DMS114 treated with DMSO at 0.1 percent for 48 hours (cell line): ENCODE measurements around the gene ATP6AP1.
"Not testable (repeated sequence)": the region's sequence is repeated elsewhere in the genome, so short reads cannot be mapped to it uniquely, and the experiment has no call there.

ENCODE experiments used
- DNase-seq: peaks from one replicate; lab custom pipeline; 2025; ENCODE audit not compliant: unreplicated experiment; lab: John Stamatoyannopoulos, UW

Gene ATP6AP1

GRCh38 chrX:154399527-154400368 lies 28.7 kb upstream of the ATP6AP1 start:
- DNase-seq, result no peak

DNA sequence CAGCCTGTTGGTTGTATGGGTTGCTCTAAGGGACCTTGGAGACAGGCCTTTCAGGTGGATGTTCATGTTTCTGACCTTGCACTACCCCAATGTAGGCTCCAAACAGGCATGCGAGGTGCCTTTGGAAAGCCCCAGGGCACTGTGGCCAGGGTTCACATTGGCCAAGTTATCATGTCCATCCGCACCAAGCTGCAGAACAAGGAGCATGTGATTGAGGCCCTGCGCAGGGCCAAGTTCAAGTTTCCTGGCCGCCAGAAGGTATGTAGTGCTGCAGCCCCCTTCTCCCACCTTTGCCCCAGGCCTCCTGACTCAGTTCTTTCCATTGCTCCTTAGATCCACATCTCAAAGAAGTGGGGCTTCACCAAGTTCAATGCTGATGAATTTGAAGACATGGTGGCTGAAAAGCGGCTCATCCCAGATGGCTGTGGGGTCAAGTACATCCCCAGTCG lies 28.1 kb upstream of the ATP6AP1 start:
- DNase-seq, result not testable (repeated sequence)

GRCh38 chrX:154401045-154401799 lies 27.3 kb upstream of the ATP6AP1 start:
- DNase-seq, result no peak

DNA sequence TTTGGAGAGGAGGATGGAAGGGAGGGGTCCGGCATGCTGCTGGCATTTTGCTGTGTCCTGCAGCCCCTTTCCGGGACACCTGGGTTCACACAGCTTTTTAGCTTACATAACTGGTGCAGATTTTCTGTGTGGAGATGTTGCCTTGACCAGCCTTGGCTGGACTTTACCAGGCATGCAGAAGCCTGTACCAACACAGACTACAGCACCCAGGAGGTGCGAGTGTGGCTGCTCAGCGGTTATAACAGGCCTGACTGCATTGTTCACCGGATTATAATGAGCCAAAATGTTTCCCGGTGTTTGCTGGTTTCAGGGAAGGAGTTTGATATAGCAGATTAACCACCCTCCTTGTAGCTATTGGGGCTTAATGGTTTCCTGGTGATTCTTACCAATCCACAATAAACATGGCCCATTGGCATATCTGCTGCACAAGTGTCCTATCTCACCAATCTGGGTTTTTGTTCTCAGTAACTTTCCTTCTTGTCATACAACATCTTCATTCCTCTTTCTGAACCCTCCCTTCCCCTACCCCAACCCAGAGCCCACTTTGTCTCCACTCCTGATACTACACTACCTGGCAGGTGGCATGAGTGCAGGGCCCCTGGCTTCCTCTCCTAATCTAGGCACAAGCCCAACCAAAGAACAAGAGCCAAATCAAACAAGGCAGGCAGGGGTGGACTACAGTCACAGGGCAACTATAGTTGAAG lies 26.4 kb upstream of the ATP6AP1 start:
- no peak for DNase-seq

GRCh38 chrX:154402622-154403127 lies 25.8 kb upstream of the ATP6AP1 start:
- no peak for DNase-seq

- no peak for DNase-seq
These were observed 25.3 kb upstream of the ATP6AP1 start for GRCh38 chrX:154403192-154403591.

DNA sequence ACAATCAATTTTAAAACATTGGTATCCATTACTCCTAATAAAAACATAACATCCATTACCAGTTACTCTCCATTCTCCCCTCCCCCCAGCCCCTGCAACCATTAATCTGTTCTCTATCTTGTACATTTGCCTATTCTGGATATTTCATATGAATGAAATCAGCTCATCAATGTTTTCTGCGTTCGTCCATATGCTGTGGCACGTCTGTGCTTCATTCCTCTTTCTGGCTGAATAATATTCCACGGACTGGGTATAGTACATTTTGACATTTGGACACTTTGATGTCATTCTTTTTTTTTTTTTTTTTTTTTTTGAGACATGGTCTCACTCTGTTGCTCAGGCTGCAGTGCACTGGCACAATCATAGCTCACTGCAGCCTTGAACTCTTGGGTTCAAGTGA lies 24.6 kb upstream of the ATP6AP1 start:
- DNase-seq, result no peak

GRCh38 chrX:154404625-154405192 lies 23.8 kb upstream of the ATP6AP1 start:
- DNase-seq, result no peak

GRCh38 chrX:154408659-154409221 lies 19.7 kb upstream of the ATP6AP1 start:
- DNase-seq, result no peak

DNA sequence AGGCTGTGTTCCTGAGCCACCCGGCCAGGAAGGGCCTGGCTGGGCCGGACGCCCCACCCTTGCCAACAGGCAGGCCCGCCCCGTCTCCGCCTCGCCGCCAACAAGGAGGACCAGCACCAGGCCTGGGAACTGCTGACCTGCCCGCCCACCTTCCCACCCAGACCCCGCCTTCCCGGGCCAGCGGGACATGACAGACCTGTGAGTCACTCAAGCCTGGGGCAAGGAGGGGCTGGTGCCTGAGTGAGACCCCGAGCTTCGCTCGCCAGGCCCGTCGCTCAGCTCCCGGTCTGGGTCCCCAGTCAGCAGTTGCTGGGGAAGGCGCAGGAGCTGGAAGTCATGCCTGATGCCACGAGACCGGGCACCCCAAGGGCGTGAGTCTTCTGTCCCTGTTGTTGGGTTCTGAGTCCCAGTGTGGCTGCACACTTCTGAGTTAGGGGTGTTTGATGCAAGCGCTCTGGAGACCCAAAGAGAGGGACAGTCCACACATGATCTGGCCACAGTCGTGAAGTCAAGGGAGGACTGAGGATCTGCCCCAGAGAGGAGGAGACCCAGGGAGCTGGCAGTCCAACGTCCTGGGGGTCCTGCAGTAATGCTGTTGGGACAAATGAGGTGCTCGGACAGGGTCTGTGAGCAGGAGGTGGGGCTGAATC lies 19.1 kb upstream of the ATP6AP1 start, which contains the start of gene DNASE1L1:
DNASE1L1 (minus strand) TSS at position 33 of the 650 bp plus-strand sequence. CDS start 3,686 bp downstream, outside the sequence.
- DNase-seq, result no peak

GRCh38 chrX:154411981-154412340 lies 16.5 kb upstream of the ATP6AP1 start:
- no peak for DNase-seq

GRCh38 chrX:154412468-154412867 lies 16.0 kb upstream of the ATP6AP1 start:
- no peak for DNase-seq

DNA sequence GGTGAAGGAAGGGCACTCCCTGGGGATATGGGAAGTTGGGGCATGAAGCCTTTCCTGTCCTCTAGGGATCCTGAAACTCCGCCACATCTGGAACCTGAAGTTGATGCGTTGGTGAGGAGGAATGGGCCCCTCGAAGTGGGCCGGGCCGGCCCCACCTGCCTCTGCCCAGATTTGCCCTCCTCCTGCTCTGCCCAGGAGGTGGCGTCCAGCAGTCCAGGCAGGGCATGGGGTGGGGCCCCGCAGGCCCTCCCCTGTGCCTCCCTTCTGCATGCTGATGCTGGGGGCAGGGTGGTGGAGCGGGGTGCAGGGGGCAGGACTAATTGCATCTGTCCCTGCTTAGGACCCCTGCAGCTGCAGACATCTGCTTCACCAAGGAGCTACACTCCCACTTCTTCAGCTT lies 15.3 kb upstream of the ATP6AP1 start:
- DNase-seq, result no peak

DNA sequence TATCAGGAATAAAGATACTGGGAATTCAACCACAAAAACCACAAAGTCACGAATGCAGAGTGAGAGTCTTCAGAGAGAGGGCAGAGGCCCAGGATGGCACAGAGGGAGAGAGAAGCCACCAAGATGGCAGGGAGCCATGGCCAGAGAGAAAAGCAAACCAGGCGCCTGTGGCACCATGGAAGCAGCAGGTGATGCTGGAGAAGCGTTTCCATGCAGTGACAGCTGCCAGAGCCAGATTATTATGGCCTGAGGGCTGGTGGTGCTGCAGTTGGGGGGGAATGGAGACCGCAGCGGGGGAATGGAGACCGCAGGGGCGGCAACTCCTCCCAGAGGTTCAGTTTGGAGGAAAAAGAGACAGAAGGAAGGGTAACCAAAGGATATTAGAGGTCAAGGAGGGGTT lies 11.3 kb upstream of the ATP6AP1 start:
- DNase-seq, result no peak

DNA sequence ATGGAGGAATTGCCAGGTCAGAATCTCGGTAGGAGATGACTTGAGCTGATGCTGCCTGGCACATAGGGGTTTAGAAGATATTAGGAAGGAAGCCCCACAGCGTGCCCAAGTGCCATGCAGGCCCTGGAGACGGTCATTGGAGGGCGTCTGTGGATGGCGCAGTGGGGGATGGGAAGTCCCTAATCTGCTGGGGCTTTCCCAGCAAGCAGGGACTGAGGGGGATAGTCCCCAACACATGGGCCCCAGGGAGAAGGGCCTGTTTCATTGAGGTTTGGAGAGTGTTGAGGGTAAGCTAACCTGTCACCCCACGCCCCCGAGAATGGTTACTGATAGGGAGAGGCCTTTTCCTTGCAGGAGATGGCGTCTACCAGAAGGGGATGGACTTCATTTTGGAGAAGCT lies 9.3 kb upstream of the ATP6AP1 start:
- no peak for DNase-seq

DNA sequence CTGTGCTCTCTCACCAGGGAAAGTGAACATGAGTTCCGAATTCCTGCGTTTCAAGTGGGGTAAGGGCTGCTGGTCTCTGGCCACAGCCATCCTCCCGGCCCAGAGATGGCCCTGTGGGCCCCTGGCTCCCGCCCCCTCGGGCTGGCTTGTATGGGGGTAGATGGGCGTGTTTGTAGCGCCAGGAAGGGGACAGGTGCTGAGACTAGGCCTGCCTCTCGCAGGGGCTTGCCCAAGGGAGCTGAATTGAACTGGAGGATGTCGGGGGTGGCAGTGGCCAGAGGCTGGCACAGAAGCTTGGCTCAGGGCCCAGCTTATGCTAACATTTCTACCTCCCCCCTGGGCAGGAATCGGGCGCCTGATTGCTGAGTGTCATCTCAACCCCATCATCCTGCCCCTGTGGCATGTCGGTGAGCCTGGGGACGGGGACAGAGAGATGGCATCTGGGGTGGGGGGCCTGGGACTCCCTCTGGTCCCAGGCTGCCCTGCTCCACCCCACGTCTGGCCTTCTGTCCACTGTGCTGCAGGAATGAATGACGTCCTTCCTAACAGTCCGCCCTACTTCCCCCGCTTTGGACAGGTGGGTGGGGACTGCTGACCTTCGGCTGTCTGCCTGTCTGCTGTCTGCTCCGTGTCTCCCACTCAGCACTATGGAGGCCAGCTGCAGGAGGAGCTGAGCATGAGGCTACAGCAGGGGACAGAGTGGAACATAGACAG lies 8.6 kb upstream of the ATP6AP1 start:
- DNase-seq, result no peak

- no peak for DNase-seq
These were observed 8.1 kb upstream of the ATP6AP1 start for GRCh38 chrX:154420402-154420756.

- DNase-seq, result no peak
These were observed 1.3 kb upstream of the ATP6AP1 start for GRCh38 chrX:154426916-154427770.

GRCh38 chrX:154429711-154430110 lies 1.2 kb downstream of the ATP6AP1 start:
- no peak for DNase-seq
